ENCODE data around the gene ELOVL6. TPM values are rescaled to one million over a fixed set of nuclear protein-coding genes. Genes with fewer than 3 reads are reported as not detected.

Gene ELOVL6
- total and polyA plus RNA-seq, 9 of the 15 experiments (the other 6 are each of a cell fraction or from before 2014, with no cell fraction given), result 18.3 to 82.6 (median 46.0) TPM

- TF ChIP-seq ZBTB11 (CRISPR knock-in tag; IDR thresholded peaks at IDR 0.05) (peak in 1 of 3 experiments; percentile 83; a peak in 2 of 6 replicates), ELK1 (CRISPR knock-in tag; IDR thresholded peaks at IDR 0.05) (no peak), ZNF12 (CRISPR knock-in tag; IDR thresholded peaks at IDR 0.05) (no peak), NR3C1 (CRISPR knock-in tag; IDR thresholded peaks at IDR 0.05) (no peak), NCOA1 (IDR thresholded peaks at IDR 0.05; ENCODE audit: low read depth) (no peak), MGA (IDR thresholded peaks at IDR 0.05) (no peak), HNRNPLL (IDR thresholded peaks at IDR 0.05; ENCODE audit: low read depth, low read length, poor library complexity, severe bottlenecking) (no peak), SETDB1 (IDR thresholded peaks at IDR 0.05; ENCODE audit: low read length) (no peak), EP400 (IDR thresholded peaks at IDR 0.05) (peak; percentile 84), ZBED1 (IDR thresholded peaks at IDR 0.05) (no peak; the same call in 1 of the 2 replicates)
Measured at GRCh38 chr4:110196206-110196870, 2.1 kb downstream of the ELOVL6 start (continued).
